K562 (cell line): ENCODE data around the gene KCNQ4. TPM values are rescaled to one million over a fixed set of nuclear protein-coding genes. Genes with fewer than 3 reads are reported as not detected.

Experiments used
- ATAC-seq: fragments of 200-7000 bp; cut with Tn5 transposase; 3 replicates; pipeline ENCODE4 v1.9.1; 2020; ENCODE audit warnings: moderate library complexity
- BruUV-seq: library from RNA; stranded (reverse); fragments of 400-500 nt; replicated peaks from 2 replicates; lab custom pipeline; 2021; lab: Mats Ljungman, UMichigan
- CTCF ChIA-PET: fragments of 300-600 bp; formaldehyde crosslinking; extraction: SDS; loops from one replicate; lab custom pipeline; 2021; ENCODE audit warnings: low intra/inter-chr PET ratio; lab: Yijun Ruan, JAX
- POLR2A ChIA-PET: fragments of 300-600, 350-650 bp; sonication (Branson Sonifier 250); formaldehyde crosslinking; extraction: SDS; loops from one replicate; lab custom pipeline; 2021; ENCODE audit warnings: antibody characterized with exemption, inconsistent platforms; lab: Yijun Ruan, JAX
- DNase-seq, 4 experiments: peaks; one replicate each; pipeline versions ENCODE4 v3.0.0 to v3.0.0-alpha.2; 2011 to 2018; ENCODE audit warnings: low spot score in 3 of 4, mixed read lengths in 3 of 4; ENCODE audit errors: extremely low read depth in 1 of 4
- FAIRE-seq: peaks from 2 replicates; lab custom pipeline; 2011; peaks lifted over from hg19 to GRCh38; lab: Jason Lieb, UNC
- H2AFZ ChIP-seq: 2 replicates; pipeline ENCODE4 v1.6.0; 2011; ENCODE audit warnings: low read depth, low read length, control low read depth, inconsistent platforms
- H3K27ac ChIP-seq: fragments of 200-600 bp; 3 replicates; pipeline ENCODE4 v1.8.0; 2011; ENCODE audit warnings: low read depth, mild to moderate bottlenecking, control low read depth, inconsistent platforms, low read length, moderate library complexity, mixed read lengths; ENCODE audit errors: extremely low read depth
- H3K27me3 ChIP-seq, 2 experiments: fragments of 300-600 bp in 1 of 2; 2 replicates in 1 of 2; 3 replicates in 1 of 2; pipeline versions ENCODE4 v1.6.0 to v1.8.0; 2011; ENCODE audit warnings: inconsistent platforms in 2 of 2, low read length in 2 of 2, mild to moderate bottlenecking in 1 of 2, mixed read lengths in 1 of 2, moderate library complexity in 1 of 2; ENCODE audit not compliant: control insufficient read depth in 2 of 2, insufficient read depth in 2 of 2
- H3K36me3 ChIP-seq: fragments of 300-600 bp; 3 replicates; pipeline ENCODE4 v1.8.0; 2011; ENCODE audit warnings: mild to moderate bottlenecking, low read length, inconsistent platforms; ENCODE audit not compliant: control insufficient read depth, insufficient read depth
- H3K4me1 ChIP-seq, 2 experiments: fragments of 200-600 bp in 1 of 2; replicated peaks in 1 of 2; 2 replicates in 1 of 2; 3 replicates in 1 of 2; pipeline versions ENCODE4 v1.5.1 to v1.8.0; 2011; ENCODE audit warnings: inconsistent platforms in 2 of 2, low read length in 2 of 2, mild to moderate bottlenecking in 1 of 2, mixed read lengths in 1 of 2, moderate library complexity in 1 of 2; ENCODE audit not compliant: control insufficient read depth in 2 of 2, insufficient read depth in 2 of 2
- H3K4me2 ChIP-seq: 2 replicates; pipeline ENCODE4 v1.6.1; 2011; ENCODE audit warnings: low read length, control low read depth, inconsistent platforms, mixed read lengths; ENCODE audit not compliant: insufficient read depth
- H3K4me3 ChIP-seq: fragments of 200-600 bp; sonication (generic), shearing (Covaris generic); 2 replicates; pipeline ENCODE4 v1.5.1; 2016; ENCODE audit warnings: control low read depth, inconsistent platforms
- H3K79me2 ChIP-seq: fragments of 200-600 bp; 3 replicates; pipeline ENCODE4 v1.8.0; 2011; ENCODE audit warnings: low read length, inconsistent platforms; ENCODE audit not compliant: control insufficient read depth, insufficient read depth
- H3K9ac ChIP-seq, 2 experiments: 2 replicates each; pipeline versions ENCODE4 v1.6.0 to v1.6.1; 2011; ENCODE audit warnings: low read depth in 2 of 2, low read length in 2 of 2, control low read depth in 1 of 2, inconsistent platforms in 1 of 2, mild to moderate bottlenecking in 1 of 2, mixed read lengths in 1 of 2; ENCODE audit not compliant: insufficient read depth in 1 of 2
- H3K9me1 ChIP-seq: one replicate; pipeline ENCODE4 v1.6.0; 2011; ENCODE audit warnings: inconsistent platforms, mild to moderate bottlenecking, low read length, moderate library complexity; ENCODE audit not compliant: control insufficient read depth, insufficient read depth
- H3K9me3 ChIP-seq: replicated peaks from 2 replicates; pipeline ENCODE4 v1.5.1; 2011; ENCODE audit warnings: low read depth, low read length, inconsistent platforms; ENCODE audit not compliant: control insufficient read depth, insufficient read depth
- H4K20me1 ChIP-seq: replicated peaks from 2 replicates; pipeline ENCODE4 v1.6.1; 2011; ENCODE audit warnings: low read length, inconsistent platforms, mixed read lengths; ENCODE audit not compliant: control insufficient read depth, insufficient read depth
- CHD4 ChIP-seq: fragments of 200-600 bp; sonication (generic); IDR thresholded peaks from 3 replicates; pipeline ENCODE4 v1.6.1; 2012; ENCODE audit warnings: low read depth, mild to moderate bottlenecking, mixed read lengths, low read length, inconsistent platforms; ENCODE audit not compliant: insufficient read depth, insufficient replicate concordance, poor library complexity, severe bottlenecking
- ZNF316 ChIP-seq: fragments of 450-650 bp; IDR thresholded peaks from 2 replicates; pipeline ENCODE4 v1.6.1; 2016
- ZNF76 ChIP-seq: fragments of 250-450 bp; sonication (Bioruptor Pico); IDR thresholded peaks from 2 replicates; pipeline ENCODE4 v1.4.0; 2020; ENCODE audit warnings: mild to moderate bottlenecking, moderate library complexity, borderline replicate concordance
- ZSCAN29 ChIP-seq: fragments of 450-650 bp; IDR thresholded peaks from 2 replicates; pipeline ENCODE4 v1.6.1; 2017
- WGBS: fragments of 100-300 bp; shearing (Covaris generic); methylation state at CpG from one replicate; pipeline ENCODE4 v1.1.6; 2016; ENCODE audit warnings: low coverage, mixed read lengths; ENCODE audit not compliant: insufficient coverage; ENCODE audit errors: missing lambda C conversion rate; 5-methylcytosine and 5-hydroxymethylcytosine counted together
- in situ Hi-C: fragments of 300-500 bp; cut with MboI; formaldehyde crosslinking; loops from 4 replicates; pipeline ENCODE4 v1.15.0; 2018; ENCODE audit warnings: inconsistent platforms, mixed read lengths
- intact Hi-C: fragments of 100-400 bp; cut with micrococcal nuclease; formaldehyde crosslinking; loops from 2 replicates; pipeline ENCODE4 v1.14.2; 2022
- polyA plus RNA-seq, 8 experiments: library from polyadenylated mRNA; depleted of rRNA in 4 of 8; stranded (reverse) in 5 of 8; unstranded in 3 of 8; fragments of >200 nt; fragmentation: Nextera tagmentation in 2 of 8; fragmentation: Illumina TruSeq in 1 of 8; extraction: Ambion mirVana in 2 of 8; extraction: Trizol in 1 of 8; gene quantifications; 2 replicates each; pipeline versions ENCODE4 v1.2.1 to v1.2.3, GENCODE V29; 2011 to 2014; ENCODE audit warnings: inconsistent platforms in 1 of 8, missing spikeins in 1 of 8
- total RNA-seq, 7 experiments: library from RNA; depleted of rRNA in 6 of 7; stranded (reverse); fragments of >200 nt in 6 of 7; fragmentation: Illumina TruSeq in 2 of 7; extraction: Trizol in 2 of 7; gene quantifications; 2 replicates each; pipeline versions ENCODE4 v1.2.1 to v1.2.3, GENCODE V29; 2011 to 2021; ENCODE audit warnings: low replicate concordance in 1 of 7

Gene KCNQ4
- total and polyA plus RNA-seq, 9 of the 15 experiments (the other 6 are each of a cell fraction or from before 2014, with no cell fraction given) = 0.07 to 4.1 (median 0.79) TPM

GRCh38 chr1:40746344-40747090 lies 37.1 kb upstream of the KCNQ4 start:
- no peak for DNase-seq
- ATAC-seq = no peak
- Histone ChIP-seq H3K4me2 (no peak overlapping the region), H2AFZ (no peak overlapping the region), H3K36me3 (peaks cover 81% of the 10 kb centered on the region), H3K4me3 (no peak overlapping the region), H3K9ac (no peak overlapping the region), H3K9me3 (no peaks in the 10 kb centered on the region), H4K20me1 (0 out of 2 replicates have a peak, but pooled peaks cover 4% of the 10 kb centered on the region), H3K27me3 (no peaks in the 10 kb centered on the region), H3K27ac (no peak overlapping the region), H3K79me2 (peaks cover 21% of the 10 kb centered on the region), H3K4me1 (peaks cover 0 to 3% of the 10 kb centered on the region in 2 experiments; a peak in 1 of 5 replicates), H3K9me1 (no peaks in the 10 kb centered on the region)
- CTCF ChIA-PET = no interaction called here
- TF ChIP-seq ZNF76 (CRISPR knock-in tag) = no peak
- TF ChIP-seq ZSCAN29 = no peak
- no peak for TF ChIP-seq ZNF316
- TF ChIP-seq CHD4 = no peak
- intact Hi-C loops (no loop called here), in situ Hi-C loops (no loop called here)
- POLR2A ChIA-PET = interaction anchor here (0.6 to 1.6 kb wide), 5 partner anchors 12 to 233 kb away, joined by 3 to 8 read pairs (median 3); partner anchors contain the start of gene CTPS1
- WGBS = 84% methylated on average over 2 of the region's 2 CpGs
- BruUV-seq = no TSS peak
- FAIRE-seq = no peak
